GM18517 (cell line): ENCODE data around the gene BRD2.
A peak's percentile ranks its signal among the peaks of the same experiment; 100 is the strongest.

Source experiments
- ATAC-seq: cut with Tn5 transposase; IDR thresholded peaks from one replicate; pipeline ENCODE4 v1.9.1; 2021; ENCODE audit warnings: mild to moderate bottlenecking, moderate library complexity; ENCODE audit not compliant: unreplicated experiment

Gene BRD2

GRCh38 chr6:32947552-32948465, 20.6 kb upstream of the BRD2 start:
- ATAC-seq, result no peak

GRCh38 chr6:32949113-32949512, 19.3 kb upstream of the BRD2 start:
- no peak for ATAC-seq

GRCh38 chr6:32950010-32950409, 18.4 kb upstream of the BRD2 start:
- ATAC-seq, result no peak

GRCh38 chr6:32950449-32950848, 17.9 kb upstream of the BRD2 start:
- no peak for ATAC-seq

GRCh38 chr6:32952817-32953739, 15.3 kb upstream of the BRD2 start, which contains the start of gene HLA-DMA:
HLA-DMA (minus strand) TSS chr6:32953097; CDS start chr6:32953036, 61 bp downstream.
- peak; percentile 85 for ATAC-seq

- no peak for ATAC-seq
These were observed 14.6 kb upstream of the BRD2 start for GRCh38 chr6:32953775-32954174.

GRCh38 chr6:32954267-32954666, 14.1 kb upstream of the BRD2 start:
- ATAC-seq, result no peak

- ATAC-seq, result no peak
These were observed 13.2 kb upstream of the BRD2 start for GRCh38 chr6:32954986-32955802.

- no peak for ATAC-seq
These were observed 12.2 kb upstream of the BRD2 start for GRCh38 chr6:32956176-32956575.

- ATAC-seq, result no peak
These were observed 7.8 kb upstream of the BRD2 start for GRCh38 chr6:32960563-32960962.

- no peak for ATAC-seq
These were observed 6.1 kb upstream of the BRD2 start for GRCh38 chr6:32962213-32962826.

- no peak for ATAC-seq
These were observed 4.5 kb upstream of the BRD2 start for GRCh38 chr6:32963866-32964265.

GRCh38 chr6:32964776-32965175, 3.6 kb upstream of the BRD2 start:
- ATAC-seq, result no peak

GRCh38 chr6:32967151-32968091, 973 bp upstream of the BRD2 start:
- ATAC-seq, result no peak

GRCh38 chr6:32968867-32969684, 682 bp downstream of the BRD2 start:
- no peak for ATAC-seq

GRCh38 chr6:32969685-32970412, 1.5 kb downstream of the BRD2 start:
- ATAC-seq, result no peak

GRCh38 chr6:32970413-32971241, 2.2 kb downstream of the BRD2 start:
- no peak for ATAC-seq
